Omental fat pad (tissue), 4 donors: ENCODE results near the gene C1orf35. TPM values are rescaled to one million over a fixed set of nuclear protein-coding genes. Genes with fewer than 3 reads are reported as not detected.

Source experiments
- ATAC-seq: fragments of 150-250 bp; one replicate; pipeline ENCODE4 v1.9.1; 2016; ENCODE audit warnings: mild to moderate bottlenecking, moderate library complexity; ENCODE audit not compliant: low FRiP score
- DNase-seq: peaks from one replicate; pipeline ENCODE4 v3.0.0-alpha.2; 2019; ENCODE audit warnings: low spot score
- CTCF ChIP-seq, 3 donors: fragments of 450-650 bp; IDR thresholded peaks; one replicate each; pipeline ENCODE4 v1.5.1; 2016 to 2017; ENCODE audit warnings: antibody characterized with exemption in 3 of 3, mild to moderate bottlenecking in 3 of 3, moderate library complexity in 2 of 3
- total RNA-seq, 4 donors: library from RNA; depleted of rRNA; stranded (reverse); fragments of >200 nt; gene quantifications; one replicate each; pipeline ENCODE4 v1.1.0, GENCODE V29; 2016

The C1orf35 gene
- total RNA-seq, 4 donors from 2014 or later: 5.1 to 17.2 (median 8.8) TPM

- DNase-seq: no peak
- ATAC-seq: no peak
- TF ChIP-seq CTCF (IDR thresholded peaks at IDR 0.05): no peak
These were observed 38.3 kb upstream of the C1orf35 start for GRCh38 chr1:228141226-228142044.

GRCh38 chr1:228140724-228141225 is 37.6 kb upstream of the C1orf35 start:
- no peak for TF ChIP-seq CTCF (IDR thresholded peaks at IDR 0.05)
- DNase-seq (no peak), ATAC-seq (no peak)

GRCh38 chr1:228139931-228140723 is 37.0 kb upstream of the C1orf35 start, which contains the start of gene GUK1:
GUK1 (plus strand) TSS chr1:228140279; CDS start chr1:228140303, 24 bp downstream.
- ATAC-seq (peak; percentile 95), DNase-seq (peak; percentile 98)
- TF ChIP-seq CTCF (IDR thresholded peaks at IDR 0.05): no peak

GRCh38 chr1:228139406-228139930 is 36.3 kb upstream of the C1orf35 start:
- ATAC-seq: no peak
- no peak for DNase-seq
- no peak for TF ChIP-seq CTCF (IDR thresholded peaks at IDR 0.05)

GRCh38 chr1:228136901-228137300 is 33.8 kb upstream of the C1orf35 start:
- ATAC-seq: no peak
- no peak for TF ChIP-seq CTCF (IDR thresholded peaks at IDR 0.05)
- DNase-seq: no peak

- no peak for TF ChIP-seq CTCF (IDR thresholded peaks at IDR 0.05)
- ATAC-seq: no peak
- no peak for DNase-seq
These were observed 31.5 kb upstream of the C1orf35 start for GRCh38 chr1:228134591-228134990.
